HFF-Myc (cell line): Measurements from ENCODE around the gene CAPN5.

Experiments
- DNase-seq: peaks from one replicate; pipeline ENCODE4 v3.0.0-alpha.2; 2011; ENCODE audit warnings: low read depth; ENCODE audit errors: extremely low read depth
- H3K4me3 ChIP-seq: replicated peaks from 2 replicates; pipeline ENCODE4 v1.5.1; 2011; ENCODE audit warnings: low read depth, mild to moderate bottlenecking, control low read depth, low read length
- TF ChIP-seq, protein P1 (sequence below): IDR thresholded peaks from 2 replicates; pipeline ENCODE4 v1.5.1; 2012; ENCODE audit warnings: mild to moderate bottlenecking, low read depth, low read length, control low read depth; ENCODE audit errors: missing control alignments

CAPN5 gene

DNA sequence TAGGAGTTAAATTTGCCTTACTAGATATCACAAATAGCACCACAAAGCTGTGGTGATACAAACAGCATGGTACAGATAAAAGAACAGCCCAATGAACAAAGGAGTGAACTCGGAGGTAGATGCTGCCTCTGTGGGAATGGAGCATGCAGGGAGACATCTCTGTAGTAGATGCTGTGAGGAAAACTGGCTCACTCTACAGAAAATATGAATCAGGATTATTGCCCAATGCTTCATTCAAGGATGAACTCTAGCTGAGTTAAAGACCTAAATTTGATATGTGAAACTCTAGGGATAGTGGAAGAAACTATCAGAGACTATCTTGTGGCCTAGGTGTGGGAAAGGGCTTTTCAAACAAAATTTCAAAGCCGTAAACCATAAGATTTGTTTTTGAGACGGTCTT lies 15.3 kb upstream of the CAPN5 start:
- DNase-seq, result no peak
- H3K4me3 ChIP-seq, result no peak overlapping the region
- TF ChIP-seq, protein P1, sequence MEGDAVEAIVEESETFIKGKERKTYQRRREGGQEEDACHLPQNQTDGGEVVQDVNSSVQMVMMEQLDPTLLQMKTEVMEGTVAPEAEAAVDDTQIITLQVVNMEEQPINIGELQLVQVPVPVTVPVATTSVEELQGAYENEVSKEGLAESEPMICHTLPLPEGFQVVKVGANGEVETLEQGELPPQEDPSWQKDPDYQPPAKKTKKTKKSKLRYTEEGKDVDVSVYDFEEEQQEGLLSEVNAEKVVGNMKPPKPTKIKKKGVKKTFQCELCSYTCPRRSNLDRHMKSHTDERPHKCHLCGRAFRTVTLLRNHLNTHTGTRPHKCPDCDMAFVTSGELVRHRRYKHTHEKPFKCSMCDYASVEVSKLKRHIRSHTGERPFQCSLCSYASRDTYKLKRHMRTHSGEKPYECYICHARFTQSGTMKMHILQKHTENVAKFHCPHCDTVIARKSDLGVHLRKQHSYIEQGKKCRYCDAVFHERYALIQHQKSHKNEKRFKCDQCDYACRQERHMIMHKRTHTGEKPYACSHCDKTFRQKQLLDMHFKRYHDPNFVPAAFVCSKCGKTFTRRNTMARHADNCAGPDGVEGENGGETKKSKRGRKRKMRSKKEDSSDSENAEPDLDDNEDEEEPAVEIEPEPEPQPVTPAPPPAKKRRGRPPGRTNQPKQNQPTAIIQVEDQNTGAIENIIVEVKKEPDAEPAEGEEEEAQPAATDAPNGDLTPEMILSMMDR, result no peak

DNA sequence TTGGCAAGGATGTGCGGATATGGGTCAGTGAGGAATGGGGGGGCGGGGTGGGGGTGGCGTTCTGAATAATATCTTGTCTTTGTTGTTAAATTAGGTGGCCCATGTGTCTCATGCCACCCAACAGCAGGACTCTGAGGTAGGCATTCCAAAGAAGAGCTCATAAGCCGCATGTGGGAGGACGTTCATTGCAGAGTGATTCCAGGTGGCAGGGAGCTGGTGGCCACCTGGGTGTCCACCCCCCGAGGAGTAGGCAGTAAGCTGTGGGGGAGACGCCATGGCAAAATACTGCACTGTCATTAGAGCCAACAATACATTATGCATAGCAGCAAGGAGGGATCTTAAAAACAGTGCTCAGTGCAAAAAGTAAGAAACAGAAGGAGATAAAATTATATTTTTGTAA lies 14.3 kb upstream of the CAPN5 start:
- TF ChIP-seq, protein P1, result no peak
- DNase-seq, result no peak
- H3K4me3 ChIP-seq, result no peak overlapping the region

DNA sequence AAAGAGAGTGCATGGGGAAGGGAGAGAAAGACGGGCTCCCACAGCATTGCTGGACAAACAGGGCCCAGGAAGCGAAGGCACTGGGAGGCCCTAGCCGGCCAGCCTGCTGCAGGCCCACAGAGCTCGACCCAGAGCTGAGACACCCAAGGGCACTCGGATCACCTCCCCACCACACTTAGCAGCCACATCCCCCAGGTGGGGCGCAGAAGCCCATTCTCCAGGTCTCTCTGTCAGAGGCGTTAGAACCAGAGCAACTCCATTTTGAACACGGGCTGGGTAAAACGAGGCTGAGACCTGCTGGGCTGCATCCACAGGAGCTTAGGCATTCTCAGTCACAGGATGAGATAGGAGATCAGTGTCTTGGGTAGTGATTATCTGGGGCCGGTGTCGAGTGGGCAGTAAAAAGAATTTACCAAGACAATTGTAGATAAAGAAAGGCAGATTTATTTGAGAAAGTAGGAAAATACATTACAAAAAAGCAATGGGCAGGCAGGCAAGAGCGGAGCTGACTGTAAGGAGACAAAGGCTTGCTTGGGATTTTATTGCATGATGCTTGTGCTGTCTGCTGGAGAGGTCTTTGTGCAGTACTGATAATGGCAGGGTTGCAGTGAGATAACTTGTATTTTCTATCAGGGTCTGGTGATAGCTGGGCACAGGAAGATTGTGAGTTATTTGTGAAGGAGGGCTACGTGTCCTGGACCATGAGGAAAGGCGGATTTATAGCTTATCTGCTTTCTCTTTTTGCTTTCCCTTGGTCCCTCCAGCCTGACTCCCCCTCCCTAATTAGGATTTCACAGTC lies 13.4 kb upstream of the CAPN5 start:
- TF ChIP-seq, protein P1, result no peak
- H3K4me3 ChIP-seq, result no peak overlapping the region
- no peak for DNase-seq

DNA sequence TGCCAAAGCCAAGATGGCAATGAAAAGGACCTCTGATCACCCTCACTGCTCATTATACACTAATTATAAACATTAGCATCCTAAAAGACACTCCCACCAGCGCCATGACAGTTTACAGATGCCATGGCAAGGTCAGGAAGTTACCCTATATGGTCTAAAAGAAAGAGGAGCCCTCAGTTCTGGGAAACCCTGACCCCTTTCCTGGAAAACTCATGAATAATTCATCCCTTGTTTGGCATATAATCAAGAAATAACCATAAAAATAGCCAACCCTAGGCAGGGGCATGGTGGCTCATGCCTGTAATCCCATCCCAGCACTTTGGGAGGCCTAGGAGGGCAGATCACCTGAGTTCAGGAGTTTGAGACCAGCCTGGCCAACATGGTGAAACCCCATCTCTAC lies 12.7 kb upstream of the CAPN5 start:
- H3K4me3 ChIP-seq, result no peak overlapping the region
- DNase-seq, result no peak
- TF ChIP-seq, protein P1, result no peak

DNA sequence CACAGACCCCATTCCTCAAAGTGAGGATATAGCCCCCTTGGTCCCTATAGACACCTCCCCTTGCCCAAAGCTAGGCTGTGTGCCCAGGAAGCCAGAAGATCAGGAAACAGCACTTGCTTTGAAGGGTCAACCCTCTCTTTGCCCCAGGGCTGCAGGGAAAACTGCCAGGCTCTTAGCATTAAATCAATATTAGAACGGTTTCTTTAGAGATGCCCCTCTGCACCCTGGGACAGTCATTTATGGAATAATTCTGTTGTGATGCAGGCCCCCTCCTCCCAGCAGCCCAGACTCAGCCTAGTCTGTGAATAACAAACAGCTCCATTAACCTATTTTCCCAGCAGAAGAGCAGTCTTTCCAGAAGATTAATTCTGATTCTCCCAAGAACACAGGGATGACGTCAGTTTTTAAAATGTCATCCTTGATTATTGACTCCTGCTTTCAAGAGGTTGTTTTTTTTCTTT lies 11.6 kb upstream of the CAPN5 start:
- no peak for DNase-seq
- no peak overlapping the region for H3K4me3 ChIP-seq
- TF ChIP-seq, protein P1, result no peak

DNA sequence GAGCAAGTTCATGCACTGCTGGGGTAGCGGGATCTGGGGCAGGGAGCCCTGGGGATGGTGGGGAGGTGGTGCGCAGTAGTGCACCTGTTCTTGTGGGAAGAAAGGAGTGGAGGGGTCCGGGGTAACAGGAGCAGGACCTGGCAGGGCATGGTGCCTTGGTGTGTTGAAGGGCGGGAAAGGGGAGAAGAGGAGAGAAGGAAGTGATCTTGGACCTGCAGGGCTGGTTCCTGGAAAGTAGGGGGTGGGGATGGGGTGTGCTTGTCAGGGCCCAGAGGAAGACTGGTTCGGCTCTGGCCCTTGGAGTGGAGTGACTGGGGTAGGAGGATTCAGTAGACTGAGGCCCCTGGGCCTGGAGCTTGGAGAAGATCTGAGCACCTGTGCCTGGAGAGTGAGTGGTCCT lies 10.9 kb upstream of the CAPN5 start:
- TF ChIP-seq, protein P1, result no peak
- H3K4me3 ChIP-seq, result no peak overlapping the region
- DNase-seq, result no peak

DNA sequence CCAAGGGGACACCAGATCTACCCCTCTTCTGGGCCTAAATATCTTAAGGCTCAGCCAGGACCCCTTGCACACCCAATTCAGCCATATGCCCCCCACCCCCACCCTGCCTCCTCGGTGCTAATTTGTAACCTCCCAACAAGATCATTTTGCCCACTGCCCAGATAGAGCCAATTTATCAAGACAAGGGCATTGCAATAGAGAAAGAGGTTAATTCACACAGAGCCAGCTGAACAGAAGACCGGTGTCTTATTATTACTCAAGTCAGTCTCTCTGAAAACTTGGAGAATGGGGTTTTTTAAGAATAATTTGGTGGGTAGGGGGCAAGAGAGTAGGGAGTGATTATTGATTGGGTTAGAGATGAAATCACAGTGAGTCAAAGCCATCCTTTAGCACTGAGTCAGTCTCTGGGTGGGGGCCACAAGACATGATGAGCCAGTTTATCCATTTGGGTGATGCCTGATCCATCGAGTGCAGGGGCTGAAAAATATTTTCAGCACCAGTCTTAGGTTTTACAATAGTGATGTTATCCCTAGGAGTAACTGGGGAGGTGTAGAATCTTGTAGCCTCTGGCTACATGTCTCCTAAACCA lies 9.9 kb upstream of the CAPN5 start:
- TF ChIP-seq, protein P1, result no peak
- DNase-seq, result no peak
- H3K4me3 ChIP-seq, result no peak overlapping the region
